ENCODE results near the gene MAPK1. TPM values are rescaled to one million over a fixed set of nuclear protein-coding genes. Genes with fewer than 3 reads are reported as not detected.

Gene MAPK1
- total RNA-seq, 2 experiments from 2014 or later: 39.6 to 79.8 TPM

DNA sequence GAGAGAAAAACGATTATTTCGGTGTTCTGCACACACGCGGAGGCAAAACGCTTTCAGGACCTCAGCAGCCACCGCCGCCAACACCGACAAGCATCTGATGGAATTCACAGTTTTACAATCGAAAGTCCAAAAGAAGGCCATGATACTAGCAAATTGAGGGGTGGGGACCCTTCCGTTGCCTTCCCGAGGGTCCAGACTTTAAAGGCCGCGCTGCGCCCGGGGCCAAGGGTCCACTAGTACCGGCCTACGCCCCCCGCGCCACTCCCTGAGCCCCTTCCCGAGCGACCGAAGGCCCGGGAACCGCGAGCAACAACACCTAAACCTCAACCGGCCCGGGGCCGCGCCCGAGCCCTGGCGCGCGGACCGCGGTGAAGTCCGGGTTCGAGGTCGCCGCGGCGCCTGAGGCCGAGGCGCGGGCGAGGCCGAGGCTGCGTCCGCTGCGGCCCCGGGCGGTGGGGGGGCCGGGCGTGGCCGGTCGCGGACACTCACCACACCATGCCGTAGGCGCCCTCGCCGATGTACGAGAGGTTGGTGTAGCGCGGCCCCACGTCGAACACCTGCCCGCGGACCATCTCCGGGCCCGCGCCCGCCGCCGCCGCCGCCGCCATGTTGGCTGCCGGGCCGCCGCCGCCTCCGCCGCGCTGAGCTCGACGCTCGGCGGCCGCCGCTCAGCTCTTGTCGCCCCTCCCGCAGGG is 465 bp downstream of the MAPK1 start:
- Histone ChIP-seq H3K79me2 (ENCODE audit: insufficient read depth, low read depth, low read length) (peaks cover 51% of the 10 kb centered on the region), H3K4me2 (ENCODE audit: low read length) (peak overlapping the region; percentile 84), H3K9me2 (ENCODE audit: insufficient read depth, low read length) (no peaks in the 10 kb centered on the region), H4K20me1 (ENCODE audit: insufficient read depth, low read length) (peaks cover 30% of the 10 kb centered on the region), H3K27ac (ENCODE audit: low read depth, low read length, poor library complexity, severe bottlenecking) (peak overlapping the region; percentile 71), H3K9me3 (ENCODE audit: low read length) (no peaks in the 10 kb centered on the region), H2AFZ (ENCODE audit: low read length) (no peak overlapping the region; the same call in 1 of the 2 replicates), H3K4me3 (ENCODE audit: low read depth, low read length, poor library complexity, severe bottlenecking) (peak overlapping the region; percentile 99), H3K4me1 (ENCODE audit: insufficient read depth, low read length, poor library complexity, severe bottlenecking) (peaks cover 32% of the 10 kb centered on the region), H3K36me3 (ENCODE audit: insufficient read depth, low read length) (peaks cover 14% of the 10 kb centered on the region; the same call in 1 of the 2 replicates)
- TF ChIP-seq, protein P1, sequence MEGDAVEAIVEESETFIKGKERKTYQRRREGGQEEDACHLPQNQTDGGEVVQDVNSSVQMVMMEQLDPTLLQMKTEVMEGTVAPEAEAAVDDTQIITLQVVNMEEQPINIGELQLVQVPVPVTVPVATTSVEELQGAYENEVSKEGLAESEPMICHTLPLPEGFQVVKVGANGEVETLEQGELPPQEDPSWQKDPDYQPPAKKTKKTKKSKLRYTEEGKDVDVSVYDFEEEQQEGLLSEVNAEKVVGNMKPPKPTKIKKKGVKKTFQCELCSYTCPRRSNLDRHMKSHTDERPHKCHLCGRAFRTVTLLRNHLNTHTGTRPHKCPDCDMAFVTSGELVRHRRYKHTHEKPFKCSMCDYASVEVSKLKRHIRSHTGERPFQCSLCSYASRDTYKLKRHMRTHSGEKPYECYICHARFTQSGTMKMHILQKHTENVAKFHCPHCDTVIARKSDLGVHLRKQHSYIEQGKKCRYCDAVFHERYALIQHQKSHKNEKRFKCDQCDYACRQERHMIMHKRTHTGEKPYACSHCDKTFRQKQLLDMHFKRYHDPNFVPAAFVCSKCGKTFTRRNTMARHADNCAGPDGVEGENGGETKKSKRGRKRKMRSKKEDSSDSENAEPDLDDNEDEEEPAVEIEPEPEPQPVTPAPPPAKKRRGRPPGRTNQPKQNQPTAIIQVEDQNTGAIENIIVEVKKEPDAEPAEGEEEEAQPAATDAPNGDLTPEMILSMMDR (conservative IDR thresholded peaks at IDR 0.05; ENCODE audit: low read length): 0 out of 2 replicates have a peak, but pooled peaks have one; percentile 12
- TF ChIP-seq EZH2phosphoT487 (IDR thresholded peaks at IDR 0.05; ENCODE audit: borderline replicate concordance, low read depth, low read length): no peak
- DNase-seq (ENCODE audit: low spot score): no peak
- POLR2A ChIA-PET: interaction anchor here (0.5 to 0.9 kb wide), 4 partner anchors 82 to 159 kb away, joined by 3 to 4 read pairs (median 4); no protein-coding TSS in a partner anchor
- CTCF ChIA-PET (ENCODE audit: unreplicated experiment): interaction anchor here (0.6 kb wide), 1 partner anchor 10 kb away, joined by 5 read pairs; no protein-coding TSS in a partner anchor
- intact Hi-C loops (cut with micrococcal nuclease; ENCODE audit: unreplicated experiment): loop anchor here (2.0 to 5.0 kb wide), 3 partner anchors 85 to 945 kb away; partner anchors contain the start of gene YPEL1
- no TSS peak for BruUV-seq (replicated peaks)

DNA sequence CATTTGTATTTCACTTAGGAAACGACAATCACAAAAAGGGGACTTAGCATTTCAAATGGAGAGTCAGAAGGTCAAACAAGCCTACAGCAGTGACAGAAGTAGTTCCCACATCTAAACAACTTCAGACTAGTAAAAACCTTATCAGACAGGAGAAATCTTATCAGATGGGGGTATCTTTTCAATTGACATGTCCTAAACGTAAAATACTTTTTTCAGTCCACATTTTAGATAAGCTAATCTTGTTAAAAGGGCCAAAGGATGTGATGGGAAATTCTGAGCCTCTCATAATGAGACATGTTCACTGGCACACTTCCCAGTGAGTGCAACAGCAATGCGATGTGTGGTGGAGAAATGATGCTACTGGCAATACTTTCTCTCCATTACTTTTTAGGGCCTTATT is 2.4 kb downstream of the MAPK1 start:
- peak overlapping the region; percentile 84 for H3K4me2 ChIP-seq (ENCODE audit: low read length)
- H3K27ac ChIP-seq (ENCODE audit: low read depth, low read length, poor library complexity, severe bottlenecking): no peak overlapping the region
- POLR2A ChIA-PET: interaction anchor here (0.6 to 0.9 kb wide), 5 partner anchors 30 to 1546 kb away, joined by 3 read pairs; no protein-coding TSS in a partner anchor
- peaks cover 43% of the 10 kb centered on the region for H3K4me1 ChIP-seq (ENCODE audit: insufficient read depth, low read length, poor library complexity, severe bottlenecking)
- H4K20me1 ChIP-seq (ENCODE audit: insufficient read depth, low read length): peaks cover 36% of the 10 kb centered on the region
- no peaks in the 10 kb centered on the region for H3K9me3 ChIP-seq (ENCODE audit: low read length)
- H3K9me2 ChIP-seq (ENCODE audit: insufficient read depth, low read length): no peaks in the 10 kb centered on the region
- H3K79me2 ChIP-seq (ENCODE audit: insufficient read depth, low read depth, low read length): peaks cover 70% of the 10 kb centered on the region
- DNase-seq (ENCODE audit: low spot score): no peak
- intact Hi-C loops (cut with micrococcal nuclease; ENCODE audit: unreplicated experiment): loop anchor here (5.0 kb wide), 2 partner anchors 83 to 943 kb away; no protein-coding TSS in a partner anchor
- CTCF ChIA-PET (ENCODE audit: unreplicated experiment): no interaction called here
- BruUV-seq (replicated peaks): no TSS peak
- peak overlapping the region; percentile 99 for H3K4me3 ChIP-seq (ENCODE audit: low read depth, low read length, poor library complexity, severe bottlenecking)
- peaks cover 14% of the 10 kb centered on the region; the same call in 1 of the 2 replicates for H3K36me3 ChIP-seq (ENCODE audit: insufficient read depth, low read length)
- H2AFZ ChIP-seq (ENCODE audit: low read length): no peak overlapping the region
- TF ChIP-seq EZH2phosphoT487 (IDR thresholded peaks at IDR 0.05; ENCODE audit: borderline replicate concordance, low read depth, low read length): no peak
- TF ChIP-seq, protein P1 (conservative IDR thresholded peaks at IDR 0.05; ENCODE audit: low read length): no peak
